ENCODE results near the gene PYCR2. TPM values are rescaled to one million over a fixed set of nuclear protein-coding genes. Genes with fewer than 3 reads are reported as not detected.

Gene PYCR2
- total RNA-seq, 2 experiments from 2014 or later = 136 to 181 TPM

- ChIA-PET POLR2A (interaction anchor here (0.6 to 5.0 kb wide), 16 partner anchors 9 to 541 kb away, joined by 3 to 35 read pairs (median 4); partner anchors contain the start of genes LEFTY2, PYCR2, SRP9 and TMEM63A), CTCF (ENCODE audit: unreplicated experiment) (interaction anchor here (0.5 to 1.3 kb wide), 2 partner anchors 9 to 39 kb away, joined by 3 read pairs; partner anchors contain the start of gene LEFTY1)
- H3K9me2 ChIP-seq (ENCODE audit: insufficient read depth, low read length) = no peaks in the 10 kb centered on the region
- no peaks in the 10 kb centered on the region for H3K79me2 ChIP-seq (ENCODE audit: insufficient read depth, low read depth, low read length)
- peaks cover 32% of the 10 kb centered on the region for H3K4me1 ChIP-seq (ENCODE audit: insufficient read depth, low read length, poor library complexity, severe bottlenecking)
- H3K9me3 ChIP-seq (ENCODE audit: low read length) = no peaks in the 10 kb centered on the region
- intact Hi-C loops (cut with micrococcal nuclease; ENCODE audit: unreplicated experiment) = loop anchor here (1.0 kb wide), 1 partner anchor 16 kb away; the partner anchor contains the start of gene TMEM63A
- TF ChIP-seq EZH2phosphoT487 (IDR thresholded peaks at IDR 0.05; ENCODE audit: borderline replicate concordance, low read depth, low read length) (no peak), CTCF (conservative IDR thresholded peaks at IDR 0.05; ENCODE audit: low read length) (no peak)
- BruUV-seq (replicated peaks) = no TSS peak
- H3K4me3 ChIP-seq (ENCODE audit: low read depth, low read length, poor library complexity, severe bottlenecking) = peak overlapping the region; percentile 53
- peak overlapping the region; percentile 59 for H3K27ac ChIP-seq (ENCODE audit: low read depth, low read length, poor library complexity, severe bottlenecking)
- peak overlapping the region; percentile 87 for H2AFZ ChIP-seq (ENCODE audit: low read length)
- H3K4me2 ChIP-seq (ENCODE audit: low read length) = peak overlapping the region; percentile 77
- H3K36me3 ChIP-seq (ENCODE audit: insufficient read depth, low read length) = no peaks in the 10 kb centered on the region
- peak; percentile 78 for DNase-seq (ENCODE audit: low spot score)
- no peaks in the 10 kb centered on the region for H4K20me1 ChIP-seq (ENCODE audit: insufficient read depth, low read length)
Measured at GRCh38 chr1:225897595-225898514, 26.2 kb downstream of the PYCR2 start.

DNA sequence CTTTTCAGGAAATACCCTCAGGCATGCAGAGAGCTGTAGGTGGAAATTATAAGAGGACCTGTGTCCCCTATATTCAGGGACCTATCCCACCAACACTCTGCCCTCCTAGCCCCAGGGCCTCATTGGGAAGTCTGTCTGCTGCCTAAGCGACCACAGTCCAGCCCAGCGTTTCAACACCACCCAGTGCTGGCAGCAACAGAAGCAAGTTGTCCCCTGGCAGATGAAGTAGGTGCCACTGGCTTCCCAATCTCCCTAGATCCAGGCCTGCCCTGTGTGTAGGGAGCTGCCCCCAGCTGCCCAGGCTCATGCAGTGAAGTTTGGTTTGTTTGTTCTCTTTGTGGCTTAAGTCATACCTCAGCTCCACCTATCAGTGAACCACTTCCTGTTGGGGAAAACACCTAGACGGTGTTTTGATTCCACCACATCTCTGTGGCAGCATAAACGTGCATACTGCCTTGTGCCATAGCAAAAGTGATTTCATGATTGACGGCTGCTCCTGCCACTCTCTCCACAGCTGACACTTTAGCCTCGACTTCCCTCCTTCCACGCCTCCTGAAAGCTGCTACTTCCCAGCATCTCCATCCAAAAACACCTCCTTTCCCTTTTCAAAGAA lies 27.0 kb downstream of the PYCR2 start:
- no peaks in the 10 kb centered on the region for H3K9me2 ChIP-seq (ENCODE audit: insufficient read depth, low read length)
- no peaks in the 10 kb centered on the region for H3K9me3 ChIP-seq (ENCODE audit: low read length)
- H3K4me1 ChIP-seq (ENCODE audit: insufficient read depth, low read length, poor library complexity, severe bottlenecking) = peaks cover 32% of the 10 kb centered on the region
- no peaks in the 10 kb centered on the region for H3K36me3 ChIP-seq (ENCODE audit: insufficient read depth, low read length)
- peak overlapping the region; percentile 77 for H3K4me2 ChIP-seq (ENCODE audit: low read length)
- H4K20me1 ChIP-seq (ENCODE audit: insufficient read depth, low read length) = no peaks in the 10 kb centered on the region
- H3K79me2 ChIP-seq (ENCODE audit: insufficient read depth, low read depth, low read length) = no peaks in the 10 kb centered on the region
- CTCF ChIA-PET (ENCODE audit: unreplicated experiment) = interaction anchor here (0.5 to 1.3 kb wide), 3 partner anchors 8 to 39 kb away, joined by 3 read pairs; partner anchors contain the start of gene LEFTY1
- POLR2A ChIA-PET = interaction anchor here (0.6 to 5.0 kb wide), 12 partner anchors 9 to 469 kb away, joined by 3 to 35 read pairs (median 4); partner anchors contain the start of genes LEFTY2, PYCR2, SRP9 and TMEM63A
- H2AFZ ChIP-seq (ENCODE audit: low read length) = peak overlapping the region; percentile 87; the same call in 1 of the 2 replicates
- peak overlapping the region; percentile 59 for H3K27ac ChIP-seq (ENCODE audit: low read depth, low read length, poor library complexity, severe bottlenecking)
- peak; percentile 85 for DNase-seq (ENCODE audit: low spot score)
- H3K4me3 ChIP-seq (ENCODE audit: low read depth, low read length, poor library complexity, severe bottlenecking) = peak overlapping the region; percentile 53
- no TSS peak for BruUV-seq (replicated peaks)
- intact Hi-C loops (cut with micrococcal nuclease; ENCODE audit: unreplicated experiment) = loop anchor here (1.0 kb wide), 1 partner anchor 15 kb away; the partner anchor contains the start of gene TMEM63A
- TF ChIP-seq CTCF (conservative IDR thresholded peaks at IDR 0.05; ENCODE audit: low read length) = no peak
- no peak for TF ChIP-seq EZH2phosphoT487 (IDR thresholded peaks at IDR 0.05; ENCODE audit: borderline replicate concordance, low read depth, low read length)
